Mucosa of descending colon (tissue), 3 donors: ENCODE data around the gene ZNF148. TPM values are rescaled to one million over a fixed set of nuclear protein-coding genes. Genes with fewer than 3 reads are reported as not detected.
A peak's percentile ranks its signal among the peaks of the same experiment; 100 is the strongest.

ENCODE experiments used
- ATAC-seq: fragments of 200-7000 bp; cut with Tn5 transposase; one replicate; pipeline ENCODE4 v1.9.1; 2020; ENCODE audit warnings: mild to moderate bottlenecking, moderate library complexity
- DNase-seq, 3 donors: peaks; one replicate each; pipeline ENCODE4 v3.0.0-alpha.2; 2020
- H3K36me3 ChIP-seq: fragments of 200-600 bp; one replicate; pipeline ENCODE4 v1.8.0; 2021; ENCODE audit warnings: low read depth, mild to moderate bottlenecking
- H3K4me1 ChIP-seq: fragments of 200-600 bp; one replicate; pipeline ENCODE4 v1.8.0; 2021; ENCODE audit warnings: low read depth, mild to moderate bottlenecking
- H3K4me3 ChIP-seq: fragments of 200-600 bp; one replicate; pipeline ENCODE4 v1.8.0; 2021; ENCODE audit warnings: mild to moderate bottlenecking
- H3K9me3 ChIP-seq: fragments of 200-600 bp; one replicate; pipeline ENCODE4 v1.8.0; 2021; ENCODE audit warnings: mild to moderate bottlenecking
- intact Hi-C, 2 donors: fragments of 100-400 bp; cut with DNase I in 1 of 2; cut with micrococcal nuclease in 1 of 2; formaldehyde crosslinking; loops; one replicate each; pipeline versions ENCODE4 v1.11.0 to v1.11.1; 2022; cut with DNase I, micrococcal nuclease
- total RNA-seq, 3 donors: library from RNA; stranded (reverse); fragmentation: NEBNext Ultra II Directional in 2 of 3; extraction: Animal tissue kit (Norgen Biotek cat#: 25700) in 2 of 3; gene quantifications; one replicate each; pipeline versions ENCODE4 v1.2.1 to v1.2.4, GENCODE V29; 2021 to 2023
- TF ChIP-seq, protein P1 (sequence below): fragments of 200-600 bp; IDR thresholded peaks from one replicate; pipeline ENCODE4 v1.8.0; 2022; ENCODE audit warnings: antibody characterized with exemption, mild to moderate bottlenecking
- donor health status: DM: no; HTN: no; CAD: no; lungs with moderate emphysema.
- donor health status: DM: no; HTN: no; CAD: no.
- donor health status: DM: no; HTN: yes; CAD: no.

The ZNF148 gene
- total RNA-seq, 3 donors from 2014 or later: 39.8 to 79.5 (median 42.6) TPM

DNA sequence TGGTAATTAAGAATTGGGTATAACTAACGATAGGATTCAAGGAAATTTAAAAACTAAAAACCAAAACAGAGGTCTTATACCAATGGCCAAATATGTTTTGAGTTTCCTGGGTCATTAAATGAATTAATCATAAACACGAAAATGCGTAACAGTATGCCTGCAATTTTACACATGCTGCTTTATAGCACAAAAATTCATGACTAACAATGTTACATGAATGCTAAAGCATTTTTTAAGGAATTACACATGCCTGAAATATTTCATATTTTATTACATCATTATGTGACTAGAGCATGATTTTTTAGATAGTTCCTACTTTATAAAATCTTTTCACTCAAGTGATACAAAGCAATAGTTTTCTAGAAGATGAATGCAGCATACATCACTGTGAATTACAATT lies 74.7 kb downstream of the ZNF148 start:
- Histone ChIP-seq H3K36me3 (no peaks in the 10 kb centered on the region), H3K4me1 (peaks cover 5% of the 10 kb centered on the region), H3K9me3 (no peaks in the 10 kb centered on the region), H3K4me3 (no peak overlapping the region)
- no peak for DNase-seq
- intact Hi-C loops: no loop called here
- TF ChIP-seq, protein P1, sequence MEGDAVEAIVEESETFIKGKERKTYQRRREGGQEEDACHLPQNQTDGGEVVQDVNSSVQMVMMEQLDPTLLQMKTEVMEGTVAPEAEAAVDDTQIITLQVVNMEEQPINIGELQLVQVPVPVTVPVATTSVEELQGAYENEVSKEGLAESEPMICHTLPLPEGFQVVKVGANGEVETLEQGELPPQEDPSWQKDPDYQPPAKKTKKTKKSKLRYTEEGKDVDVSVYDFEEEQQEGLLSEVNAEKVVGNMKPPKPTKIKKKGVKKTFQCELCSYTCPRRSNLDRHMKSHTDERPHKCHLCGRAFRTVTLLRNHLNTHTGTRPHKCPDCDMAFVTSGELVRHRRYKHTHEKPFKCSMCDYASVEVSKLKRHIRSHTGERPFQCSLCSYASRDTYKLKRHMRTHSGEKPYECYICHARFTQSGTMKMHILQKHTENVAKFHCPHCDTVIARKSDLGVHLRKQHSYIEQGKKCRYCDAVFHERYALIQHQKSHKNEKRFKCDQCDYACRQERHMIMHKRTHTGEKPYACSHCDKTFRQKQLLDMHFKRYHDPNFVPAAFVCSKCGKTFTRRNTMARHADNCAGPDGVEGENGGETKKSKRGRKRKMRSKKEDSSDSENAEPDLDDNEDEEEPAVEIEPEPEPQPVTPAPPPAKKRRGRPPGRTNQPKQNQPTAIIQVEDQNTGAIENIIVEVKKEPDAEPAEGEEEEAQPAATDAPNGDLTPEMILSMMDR: no peak
- no peak for ATAC-seq

DNA sequence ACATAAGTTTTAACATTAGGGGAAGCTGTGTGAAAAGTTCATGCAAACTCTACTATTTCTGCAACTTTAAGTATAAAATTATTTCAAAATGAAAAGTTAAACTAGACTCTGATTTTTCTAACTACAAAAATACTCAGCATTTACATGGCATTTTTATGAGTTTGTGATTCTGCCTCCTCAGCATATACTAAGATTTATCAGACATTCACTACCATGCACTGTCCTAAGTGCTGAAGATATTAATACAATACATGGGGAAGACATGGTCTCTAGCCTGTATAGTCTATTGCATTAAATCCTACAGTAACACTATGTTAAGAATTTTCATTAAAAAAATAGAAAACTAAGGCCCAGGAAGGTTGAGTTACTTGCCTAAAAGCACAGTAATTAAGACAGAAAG lies 80.7 kb downstream of the ZNF148 start:
- DNase-seq: no peak
- TF ChIP-seq, protein P1: no peak
- no peaks in the 10 kb centered on the region for H3K36me3 ChIP-seq
- no peak overlapping the region for H3K4me3 ChIP-seq
- intact Hi-C loops: no loop called here
- ATAC-seq: no peak
- H3K9me3 ChIP-seq: no peaks in the 10 kb centered on the region
- peaks cover 9% of the 10 kb centered on the region for H3K4me1 ChIP-seq

DNA sequence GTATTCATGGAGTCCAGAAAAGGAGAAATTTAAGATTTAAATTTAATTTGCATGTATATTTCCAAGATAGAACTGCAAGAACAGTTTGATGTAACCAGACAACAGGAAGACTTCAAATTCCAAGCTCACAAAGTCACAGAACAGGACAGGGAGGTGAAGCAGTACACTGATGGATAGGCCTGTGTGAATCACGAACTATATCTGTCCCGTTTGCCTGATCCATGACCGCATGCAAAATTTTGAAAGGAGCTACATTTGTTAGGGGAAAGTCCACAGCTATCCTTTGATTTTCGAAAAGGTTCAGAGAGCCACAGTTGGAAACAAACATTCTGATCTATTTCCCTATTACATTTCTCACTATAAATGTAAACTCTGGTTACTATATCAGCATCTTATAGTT lies 83.1 kb downstream of the ZNF148 start:
- DNase-seq (no peak), ATAC-seq (peak; percentile 78)
- H3K36me3 ChIP-seq: no peaks in the 10 kb centered on the region
- TF ChIP-seq, protein P1: no peak
- intact Hi-C loops: no loop called here
- no peaks in the 10 kb centered on the region for H3K9me3 ChIP-seq
- peaks cover 9% of the 10 kb centered on the region for H3K4me1 ChIP-seq
- no peak overlapping the region for H3K4me3 ChIP-seq

DNA sequence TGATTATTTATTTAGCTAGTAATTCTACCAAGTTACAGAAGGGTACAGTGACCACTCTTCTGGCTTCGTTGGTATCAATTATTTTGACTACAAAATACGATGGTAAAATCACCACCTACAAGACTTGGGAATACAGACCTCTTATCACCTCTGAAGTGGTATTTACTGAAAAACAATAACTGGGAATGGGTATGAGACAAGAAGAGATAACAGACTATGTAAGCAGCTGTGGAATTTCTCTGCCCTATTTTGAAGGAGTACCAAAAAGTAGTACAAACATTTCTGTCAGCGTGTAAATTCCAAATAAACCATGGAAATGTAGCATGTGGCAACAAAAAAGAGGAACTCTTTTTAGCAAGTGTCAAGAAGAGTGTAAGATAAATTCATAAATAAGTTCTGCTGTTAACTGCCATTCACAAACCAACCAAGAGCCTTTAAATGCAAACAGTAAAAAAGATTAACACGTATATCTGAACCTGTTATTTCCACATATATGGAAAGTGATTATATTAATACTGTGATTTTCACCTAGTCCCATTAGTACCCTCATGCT lies 85.6 kb downstream of the ZNF148 start:
- intact Hi-C loops: no loop called here
- H3K4me3 ChIP-seq: no peak overlapping the region
- peaks cover 4% of the 10 kb centered on the region for H3K4me1 ChIP-seq
- DNase-seq (no peak), ATAC-seq (no peak)
- H3K36me3 ChIP-seq: no peaks in the 10 kb centered on the region
- TF ChIP-seq, protein P1: no peak
- H3K9me3 ChIP-seq: no peaks in the 10 kb centered on the region

DNA sequence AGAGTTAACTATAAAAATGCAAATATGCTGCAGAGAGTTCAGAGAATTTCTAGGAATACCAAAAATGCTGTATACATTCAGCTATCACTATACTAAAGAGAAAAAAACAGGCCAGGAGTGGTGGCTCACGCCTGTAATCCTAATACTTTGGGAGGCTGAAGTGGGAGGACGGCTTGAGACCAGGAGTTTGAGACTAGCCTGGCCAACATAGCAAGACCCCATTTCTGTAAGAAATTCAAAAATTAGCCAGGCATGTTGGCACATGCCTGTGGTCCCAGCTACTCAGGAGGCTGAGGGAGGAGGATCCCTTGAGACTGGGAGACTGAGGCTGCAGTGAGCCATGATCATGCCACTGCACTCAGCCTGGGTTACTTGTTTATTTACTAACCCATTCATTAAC lies 87.9 kb downstream of the ZNF148 start:
- no peak overlapping the region for H3K4me3 ChIP-seq
- ATAC-seq: no peak
- TF ChIP-seq, protein P1: no peak
- no peaks in the 10 kb centered on the region for H3K36me3 ChIP-seq
- no peak for DNase-seq
- H3K9me3 ChIP-seq: no peaks in the 10 kb centered on the region
- intact Hi-C loops: no loop called here
- peaks cover under 1% of the 10 kb centered on the region for H3K4me1 ChIP-seq

DNA sequence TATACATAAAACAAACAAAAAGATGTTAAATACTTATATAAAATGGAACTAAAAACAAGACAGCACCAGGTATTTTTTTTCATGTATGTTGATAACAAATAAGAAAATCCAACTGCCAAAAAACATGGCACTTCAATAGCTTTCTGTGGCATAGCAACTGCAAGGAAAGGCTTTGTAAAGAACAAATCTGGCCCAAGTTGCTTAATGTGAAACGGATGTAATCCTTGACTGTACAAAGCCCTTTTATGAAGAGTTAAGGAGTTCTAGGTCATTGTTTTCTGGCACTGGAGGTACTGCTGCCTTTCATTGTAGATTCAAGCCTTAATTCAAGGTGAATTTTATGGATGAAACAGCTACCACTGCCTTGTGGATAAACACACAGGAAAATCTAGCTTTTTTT lies 93.7 kb downstream of the ZNF148 start:
- Histone ChIP-seq H3K4me3 (no peak overlapping the region), H3K4me1 (no peaks in the 10 kb centered on the region), H3K36me3 (no peaks in the 10 kb centered on the region), H3K9me3 (no peaks in the 10 kb centered on the region)
- ATAC-seq (no peak), DNase-seq (no peak)
- TF ChIP-seq, protein P1: no peak
- intact Hi-C loops: no loop called here
